Skeletal muscle tissue (tissue), 4 donors: ENCODE measurements around the gene PRPF6. TPM values are rescaled to one million over a fixed set of nuclear protein-coding genes. Genes with fewer than 3 reads are reported as not detected.

ENCODE experiments used
- H3K27ac ChIP-seq: one replicate; pipeline ENCODE4 v1.7.0; 2013; ENCODE audit warnings: mild to moderate bottlenecking, low read depth, low read length, inconsistent platforms
- H3K27me3 ChIP-seq, 3 donors: one replicate each; pipeline ENCODE4 v1.7.0; 2013; ENCODE audit warnings: low read length in 3 of 3; ENCODE audit not compliant: control insufficient read depth in 3 of 3, insufficient read depth in 3 of 3
- H3K36me3 ChIP-seq, 3 donors: one replicate each; pipeline ENCODE4 v1.7.0; 2013; ENCODE audit warnings: low read length in 3 of 3; ENCODE audit not compliant: control insufficient read depth in 3 of 3, insufficient read depth in 3 of 3
- H3K4me1 ChIP-seq, 3 donors: one replicate each; pipeline ENCODE4 v1.7.0; 2013; ENCODE audit warnings: low read length in 3 of 3, mild to moderate bottlenecking in 3 of 3; ENCODE audit not compliant: control insufficient read depth in 3 of 3, insufficient read depth in 3 of 3
- H3K4me3 ChIP-seq, 3 donors: one replicate each; pipeline ENCODE4 v1.7.0; 2013; ENCODE audit warnings: low read length in 3 of 3
- H3K9ac ChIP-seq, 3 donors: one replicate each; pipeline ENCODE4 v1.7.0; 2013; ENCODE audit warnings: low read length in 3 of 3, mild to moderate bottlenecking in 3 of 3, moderate library complexity in 2 of 3, low read depth in 1 of 3
- H3K9me3 ChIP-seq, 3 donors: one replicate each; pipeline ENCODE4 v1.7.0; 2013; ENCODE audit warnings: low read length in 3 of 3; ENCODE audit not compliant: control insufficient read depth in 3 of 3
- total RNA-seq: library from RNA; depleted of rRNA; stranded (reverse); fragments of >200 nt; gene quantifications from one replicate; pipeline ENCODE4 v1.2.3, GENCODE V29; 2014
- donor health status: Osteomylitis.

The PRPF6 gene
- total RNA-seq, 1 donor from 2014 or later, result 55.8 TPM

DNA sequence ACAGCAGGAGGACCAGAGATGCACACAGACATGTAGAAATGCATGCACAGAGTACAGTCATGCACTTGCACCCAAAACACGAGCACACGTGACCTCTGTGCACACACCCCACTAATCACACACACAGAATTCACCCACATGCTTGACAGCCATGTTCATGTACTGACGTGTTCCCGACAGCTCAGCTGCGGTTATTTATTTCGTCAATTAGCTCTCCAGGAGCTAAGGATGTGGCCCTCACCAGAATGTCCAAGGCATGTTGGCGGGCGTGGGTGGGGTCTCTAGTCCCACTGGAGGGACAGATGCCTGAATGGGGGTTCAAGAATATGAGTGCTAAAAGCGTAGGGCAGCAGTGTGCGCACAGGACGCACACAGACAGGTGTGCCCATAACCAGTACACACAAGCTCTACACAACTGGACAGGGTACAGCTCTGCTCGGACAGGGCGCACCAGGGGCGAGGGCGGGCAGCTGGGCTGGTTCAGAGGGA lies 571 bp upstream of the PRPF6 start:
- Histone ChIP-seq H3K27ac (peak overlapping the region; percentile 79), H3K4me1 (peaks cover 25 to 35% (median 33%) of the 10 kb centered on the region in 3 donors), H3K36me3 (peaks cover 16 to 22% (median 16%) of the 10 kb centered on the region in 3 donors), H3K9me3 (no peaks in the 10 kb centered on the region), H3K9ac (peak overlapping the region in 2 of 3 donors; percentile 63 to 70), H3K4me3 (peak overlapping the region; percentile 83 to 99 (median 98)), H3K27me3 (peaks cover 0 to 33% (median 26%) of the 10 kb centered on the region in 3 donors)

DNA sequence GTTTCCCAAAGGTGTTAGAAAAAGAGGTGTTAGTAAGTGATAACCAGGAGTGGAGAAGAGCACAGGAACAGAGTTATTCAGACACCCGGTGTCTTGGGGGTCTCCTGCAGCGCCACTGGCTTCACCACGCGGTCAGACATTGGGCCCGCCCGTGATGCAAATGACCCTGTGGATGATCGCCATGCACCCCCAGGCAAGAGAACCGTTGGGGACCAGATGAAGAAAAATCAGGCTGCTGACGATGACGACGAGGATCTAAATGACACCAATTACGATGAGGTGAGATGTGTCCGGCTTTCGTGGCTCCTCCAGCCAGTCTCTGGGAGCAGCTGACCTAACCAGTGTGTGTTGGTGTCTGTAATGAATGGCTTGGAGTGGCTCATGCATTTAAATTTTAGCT lies 2.0 kb downstream of the PRPF6 start:
- no peak overlapping the region for H3K4me3 ChIP-seq
- no peaks in the 10 kb centered on the region for H3K9me3 ChIP-seq
- peaks cover 25 to 35% (median 33%) of the 10 kb centered on the region in 3 donors for H3K4me1 ChIP-seq
- peaks cover 28 to 33% (median 33%) of the 10 kb centered on the region in 3 donors for H3K36me3 ChIP-seq
- no peak overlapping the region for H3K9ac ChIP-seq
- H3K27ac ChIP-seq, result no peak overlapping the region
- peaks cover 0 to 20% (median 16%) of the 10 kb centered on the region in 3 donors for H3K27me3 ChIP-seq

DNA sequence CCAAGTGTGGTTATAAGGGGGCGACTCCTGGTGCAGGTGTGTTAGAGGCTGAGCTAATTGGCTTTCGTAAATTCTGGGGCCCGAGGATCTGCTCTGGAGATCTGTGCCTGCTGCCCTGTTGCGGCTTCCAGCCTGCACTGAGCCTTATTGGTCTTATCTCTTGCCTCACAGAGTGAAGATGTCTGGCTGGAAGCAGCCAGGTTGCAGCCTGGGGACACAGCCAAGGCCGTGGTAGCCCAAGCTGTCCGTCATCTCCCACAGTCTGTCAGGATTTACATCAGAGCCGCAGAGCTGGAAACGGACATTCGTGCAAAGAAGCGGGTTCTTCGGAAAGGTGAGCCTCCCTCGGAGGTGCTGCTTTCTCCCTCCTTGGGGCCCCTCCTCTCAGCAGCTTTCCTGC lies 20.0 kb downstream of the PRPF6 start:
- no peak overlapping the region for H3K9ac ChIP-seq
- H3K27ac ChIP-seq, result no peak overlapping the region
- H3K4me3 ChIP-seq, result no peak overlapping the region
- H3K27me3 ChIP-seq, result no peaks in the 10 kb centered on the region
- no peaks in the 10 kb centered on the region for H3K9me3 ChIP-seq
- peaks cover 2 to 6% (median 4%) of the 10 kb centered on the region in 3 donors for H3K4me1 ChIP-seq
- H3K36me3 ChIP-seq, result peaks cover 57 to 70% (median 60%) of the 10 kb centered on the region in 3 donors

DNA sequence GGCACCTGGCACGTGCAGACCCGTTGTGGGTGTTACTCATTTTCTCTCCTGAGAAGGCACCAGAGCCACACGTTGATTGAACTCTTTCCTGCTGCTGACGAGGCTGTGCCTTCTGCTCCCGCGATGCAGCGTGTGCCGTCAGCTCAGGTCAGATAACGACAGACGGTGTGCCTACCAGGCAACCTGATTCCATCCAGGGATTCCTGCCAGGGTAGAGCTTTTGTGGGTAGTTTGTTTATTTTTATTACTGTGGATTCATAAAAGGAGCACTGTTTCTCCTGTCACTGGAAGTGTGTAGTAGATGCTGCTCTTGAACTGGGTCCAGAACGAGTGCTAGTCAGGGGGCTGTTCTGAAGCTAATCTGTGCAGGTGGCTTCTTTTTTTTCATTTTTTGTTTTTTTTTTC lies 20.7 kb downstream of the PRPF6 start:
- Histone ChIP-seq H3K27me3 (no peaks in the 10 kb centered on the region), H3K9me3 (no peaks in the 10 kb centered on the region), H3K4me3 (no peak overlapping the region), H3K27ac (no peak overlapping the region), H3K36me3 (peaks cover 52 to 65% (median 55%) of the 10 kb centered on the region in 3 donors), H3K9ac (no peak overlapping the region), H3K4me1 (peaks cover 2 to 6% (median 4%) of the 10 kb centered on the region in 3 donors)

DNA sequence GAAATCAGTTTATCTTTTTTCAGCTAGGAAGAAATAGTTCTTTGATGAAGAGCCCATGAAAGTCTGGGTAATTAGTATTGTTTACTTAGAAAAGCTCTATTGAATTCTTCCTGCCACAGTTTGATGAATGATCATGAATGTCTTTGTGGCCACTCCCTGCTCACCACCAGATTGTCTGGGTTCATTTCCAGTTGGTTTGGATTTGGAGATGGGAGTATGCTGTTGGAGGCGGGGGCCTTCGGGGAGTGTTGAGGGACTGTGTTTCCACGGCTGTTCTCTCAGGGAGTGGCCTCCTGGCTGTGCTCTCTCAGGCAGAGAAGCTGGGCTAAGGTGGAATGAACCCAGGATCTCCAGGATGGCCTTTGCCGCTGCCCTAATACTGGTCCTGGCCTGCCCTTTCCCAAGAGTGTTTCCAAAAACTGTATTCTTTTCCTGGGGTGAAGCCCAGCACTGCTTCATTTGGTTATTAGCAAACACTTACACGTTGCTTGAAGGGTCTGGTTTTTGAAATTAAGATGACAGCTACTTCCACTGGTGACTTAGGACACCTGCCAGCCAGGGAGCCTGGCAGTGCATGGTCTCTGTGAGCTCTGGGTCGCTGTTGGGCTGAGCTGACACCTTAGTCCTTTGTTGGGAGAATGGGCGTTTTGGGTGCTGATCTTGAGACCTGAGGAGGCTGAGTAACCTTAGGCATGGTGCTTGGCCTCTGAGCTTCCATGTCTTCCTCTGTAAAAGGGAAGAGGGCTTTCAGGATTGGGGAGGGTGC lies 23.2 kb downstream of the PRPF6 start:
- peaks cover 46 to 56% (median 47%) of the 10 kb centered on the region in 3 donors for H3K36me3 ChIP-seq

DNA sequence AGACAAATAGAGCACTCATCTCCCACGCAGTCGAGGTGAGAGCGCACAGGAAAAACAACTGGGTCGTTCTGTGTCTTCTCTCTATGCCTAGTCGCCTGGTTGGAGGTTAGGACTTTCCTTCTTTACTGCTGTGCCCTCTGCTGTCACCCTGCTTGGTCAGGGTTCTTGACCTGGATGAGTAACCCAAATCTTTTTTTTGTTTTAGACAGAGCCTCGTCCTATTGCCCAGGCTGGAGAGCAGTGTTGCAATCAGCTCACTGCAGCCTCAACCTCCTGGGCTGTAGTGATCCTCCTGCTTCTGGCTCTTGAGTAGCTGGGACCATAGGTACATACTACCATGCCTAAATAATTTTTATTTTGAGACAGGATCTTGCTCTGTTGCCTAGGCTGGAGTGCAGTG lies 24.5 kb downstream of the PRPF6 start:
- H3K27ac ChIP-seq, result no peak overlapping the region
- no peak overlapping the region for H3K9ac ChIP-seq
- peaks cover 2 to 6% (median 4%) of the 10 kb centered on the region in 3 donors for H3K4me1 ChIP-seq
- no peaks in the 10 kb centered on the region for H3K9me3 ChIP-seq
- H3K4me3 ChIP-seq, result no peak overlapping the region
- H3K27me3 ChIP-seq, result no peaks in the 10 kb centered on the region
- peaks cover 44 to 52% (median 46%) of the 10 kb centered on the region in 3 donors for H3K36me3 ChIP-seq

More for the DNA sequence above, 23.2 kb downstream of the PRPF6 start:
- Histone ChIP-seq H3K9me3 (no peaks in the 10 kb centered on the region), H3K4me3 (no peak overlapping the region), H3K9ac (no peak overlapping the region), H3K27me3 (no peaks in the 10 kb centered on the region), H3K27ac (no peak overlapping the region), H3K4me1 (peaks cover 2 to 6% (median 4%) of the 10 kb centered on the region in 3 donors)

DNA sequence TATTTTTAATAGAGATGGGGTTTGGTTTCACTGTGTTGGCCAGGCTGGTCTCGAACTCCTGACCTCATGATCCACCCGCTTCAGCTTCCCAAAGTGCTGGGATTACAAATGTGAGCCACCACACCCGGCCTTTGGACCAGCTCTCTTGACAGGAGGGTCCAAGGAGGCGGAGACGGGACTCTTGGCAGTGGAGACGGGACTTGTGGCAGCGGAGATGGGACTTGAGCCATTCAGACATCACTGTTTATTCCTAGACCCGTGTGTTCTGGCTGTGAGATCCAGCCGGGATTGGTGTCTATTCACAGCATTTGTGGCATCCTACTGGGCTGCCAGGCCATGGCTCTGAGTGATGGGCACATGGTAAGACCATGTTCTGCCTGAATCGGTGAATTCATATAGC lies 25.6 kb downstream of the PRPF6 start:
- Histone ChIP-seq H3K27me3 (no peaks in the 10 kb centered on the region), H3K9me3 (no peaks in the 10 kb centered on the region), H3K36me3 (peaks cover 46 to 55% (median 48%) of the 10 kb centered on the region in 3 donors), H3K4me1 (peaks cover under 1 to 3% (median 2%) of the 10 kb centered on the region in 3 donors), H3K9ac (no peak overlapping the region), H3K4me3 (no peak overlapping the region), H3K27ac (no peak overlapping the region)

DNA sequence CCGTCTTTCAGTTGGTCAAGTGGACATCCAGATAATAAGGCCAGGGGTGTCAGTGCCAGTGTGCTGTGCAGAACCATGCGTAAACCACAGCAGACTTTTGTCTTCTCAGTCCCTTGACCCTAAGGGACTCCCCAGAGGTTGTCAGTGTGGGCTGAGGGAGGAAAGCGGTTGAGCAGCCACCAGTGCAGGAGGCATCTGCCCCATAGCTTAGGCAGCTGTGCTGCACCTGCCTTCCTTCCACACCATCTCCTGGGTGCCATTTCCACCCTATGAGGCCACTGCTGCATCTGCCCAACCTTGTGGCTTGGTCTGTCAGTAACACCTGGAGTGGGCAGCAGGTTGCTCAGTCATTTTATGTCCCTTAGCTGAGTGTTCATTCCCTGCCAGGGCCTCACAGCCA lies 26.0 kb downstream of the PRPF6 start:
- Histone ChIP-seq H3K36me3 (peaks cover 45 to 53% (median 46%) of the 10 kb centered on the region in 3 donors), H3K4me1 (no peaks in the 10 kb centered on the region), H3K27ac (no peak overlapping the region)

DNA sequence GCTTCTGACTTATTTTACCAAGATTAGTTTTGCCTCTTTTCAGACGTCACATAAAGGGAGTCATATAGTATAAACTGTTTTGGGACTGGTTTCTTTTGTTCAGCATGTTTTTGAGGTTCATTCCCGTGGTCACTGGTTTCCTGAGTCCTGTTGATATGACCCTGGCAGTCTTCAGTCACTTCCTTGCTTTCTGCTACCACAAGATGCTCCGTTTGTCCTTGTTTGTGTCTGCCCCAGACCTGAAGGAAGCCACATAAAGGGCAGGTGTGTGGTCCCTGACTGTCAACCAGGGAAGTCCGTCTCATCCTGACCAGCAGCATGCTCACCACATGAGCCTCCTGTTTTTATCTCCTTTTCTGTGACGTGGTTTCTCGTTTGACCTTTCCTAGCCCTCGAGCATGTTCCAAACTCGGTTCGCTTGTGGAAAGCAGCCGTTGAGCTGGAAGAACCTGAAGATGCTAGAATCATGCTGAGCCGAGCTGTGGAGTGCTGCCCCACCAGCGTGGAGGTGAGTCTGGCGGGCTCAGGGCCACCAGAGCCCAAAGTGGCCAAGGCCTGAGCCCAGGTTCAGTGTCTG lies 29.0 kb downstream of the PRPF6 start:
- no peaks in the 10 kb centered on the region for H3K4me1 ChIP-seq
- no peaks in the 10 kb centered on the region for H3K27me3 ChIP-seq
- no peak overlapping the region for H3K27ac ChIP-seq
- H3K36me3 ChIP-seq, result peaks cover 37 to 53% (median 48%) of the 10 kb centered on the region in 3 donors
- H3K4me3 ChIP-seq, result no peak overlapping the region
- H3K9me3 ChIP-seq, result no peaks in the 10 kb centered on the region
- no peak overlapping the region for H3K9ac ChIP-seq

More for the DNA sequence above, 26.0 kb downstream of the PRPF6 start:
- Histone ChIP-seq H3K27me3 (no peaks in the 10 kb centered on the region), H3K9me3 (no peaks in the 10 kb centered on the region), H3K9ac (no peak overlapping the region), H3K4me3 (no peak overlapping the region)

DNA sequence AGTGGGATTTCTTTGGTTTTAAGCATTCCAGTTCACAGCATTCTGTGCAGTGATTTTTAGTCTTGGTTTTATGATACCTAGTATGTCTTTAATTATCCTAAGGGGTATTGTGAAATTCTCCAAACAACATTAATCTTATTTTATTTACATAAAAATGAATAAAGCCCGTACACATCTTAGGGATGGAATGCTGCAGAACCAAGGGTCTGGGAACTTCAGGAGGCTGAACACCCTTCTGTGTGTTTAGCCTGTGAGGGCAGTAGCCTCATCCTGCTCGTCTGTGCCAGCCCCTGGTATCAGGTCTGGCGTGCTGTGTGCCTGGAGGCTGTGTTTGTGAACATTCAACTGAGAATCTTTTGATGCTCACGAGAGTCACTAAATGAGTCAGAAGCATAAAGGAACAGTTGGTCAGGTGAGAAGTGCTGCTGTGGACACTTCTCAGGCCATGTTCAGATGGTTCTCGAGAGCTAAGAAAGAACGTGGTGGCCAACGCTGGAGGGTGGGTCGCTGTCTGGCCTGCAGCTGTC lies 29.8 kb downstream of the PRPF6 start:
- H3K27me3 ChIP-seq, result no peaks in the 10 kb centered on the region
- H3K27ac ChIP-seq, result no peak overlapping the region
- no peak overlapping the region for H3K4me3 ChIP-seq

More for the DNA sequence above, 29.8 kb downstream of the PRPF6 start:
- H3K9me3 ChIP-seq, result no peaks in the 10 kb centered on the region
- no peaks in the 10 kb centered on the region for H3K4me1 ChIP-seq
- H3K9ac ChIP-seq, result no peak overlapping the region
- peaks cover 39 to 54% (median 49%) of the 10 kb centered on the region in 3 donors for H3K36me3 ChIP-seq
